ENCODE results near the gene NUP188. TPM values are rescaled to one million over a fixed set of nuclear protein-coding genes. Genes with fewer than 3 reads are reported as not detected.

NUP188 gene
- total RNA-seq, 1 experiment from 2014 or later, result 98.9 TPM

- TF ChIP-seq ZNF532 (CRISPR knock-in tag; IDR thresholded peaks at IDR 0.05; ENCODE audit: borderline replicate concordance) (no peak), ZNF121 (CRISPR knock-in tag; IDR thresholded peaks at IDR 0.05) (no peak), ARID4B (CRISPR knock-in tag; IDR thresholded peaks at IDR 0.05; ENCODE audit: borderline replicate concordance) (peak; percentile 45; the same call in 1 of the 2 replicates), FOXP1 (CRISPR knock-in tag; IDR thresholded peaks at IDR 0.05; ENCODE audit: borderline replicate concordance) (0 out of 2 replicates have a peak, but pooled peaks have one; percentile 64), ERG (CRISPR knock-in tag; IDR thresholded peaks at IDR 0.05) (no peak), ZNF232 (CRISPR knock-in tag; IDR thresholded peaks at IDR 0.05) (no peak), MAX (CRISPR knock-in tag; IDR thresholded peaks at IDR 0.05) (peak; percentile 68; the same call in 1 of the 2 replicates), NFE2L1 (CRISPR knock-in tag; IDR thresholded peaks at IDR 0.05) (0 out of 2 replicates have a peak, but pooled peaks have one; percentile 22), CTCF (IDR thresholded peaks at IDR 0.05) (no peak), ELF4 (CRISPR knock-in tag; IDR thresholded peaks at IDR 0.05; ENCODE audit: low read depth) (no peak), E2F5 (CRISPR knock-in tag; IDR thresholded peaks at IDR 0.05) (0 out of 2 replicates have a peak, but pooled peaks have one; percentile 35), ZNF423 (CRISPR knock-in tag; IDR thresholded peaks at IDR 0.05) (no peak), GABPB1 (CRISPR knock-in tag; IDR thresholded peaks at IDR 0.05) (no peak), AR (CRISPR knock-in tag; IDR thresholded peaks at IDR 0.05) (no peak), ETV6 (CRISPR knock-in tag; IDR thresholded peaks at IDR 0.05) (0 out of 2 replicates have a peak, but pooled peaks have one; percentile 59), ZNF281 (CRISPR knock-in tag; IDR thresholded peaks at IDR 0.05) (no peak), ZNF416 (CRISPR knock-in tag; IDR thresholded peaks at IDR 0.05) (no peak), ATF3 (CRISPR knock-in tag; conservative IDR thresholded peaks at IDR 0.05) (no peak), HMGA2 (CRISPR knock-in tag; IDR thresholded peaks at IDR 0.05) (no peak), NR1H2 (CRISPR knock-in tag; IDR thresholded peaks at IDR 0.05) (no peak)
Observed at GRCh38 chr9:129027685-129028191, 80.2 kb downstream of the NUP188 start (continued).

Data from WTC11 (cell line).